ENCODE results near the gene FZD7.

DNA sequence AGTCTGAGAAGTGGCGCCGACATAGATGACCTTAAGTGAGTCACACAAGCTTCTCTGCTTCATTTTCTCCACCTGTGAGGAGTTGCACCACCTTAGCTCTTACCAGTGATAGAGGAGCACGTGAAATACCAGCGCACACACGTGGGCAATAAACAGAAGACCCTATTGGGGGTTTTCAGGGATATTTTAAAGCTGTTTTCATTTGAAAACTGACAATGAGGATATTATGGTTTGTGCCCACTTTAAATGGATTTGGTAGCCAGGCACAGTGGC lies 47.3 kb upstream of the FZD7 start:
- TF ChIP-seq POLR2A (IDR thresholded peaks at IDR 0.05): no peak
- TF ChIP-seq, protein P1, sequence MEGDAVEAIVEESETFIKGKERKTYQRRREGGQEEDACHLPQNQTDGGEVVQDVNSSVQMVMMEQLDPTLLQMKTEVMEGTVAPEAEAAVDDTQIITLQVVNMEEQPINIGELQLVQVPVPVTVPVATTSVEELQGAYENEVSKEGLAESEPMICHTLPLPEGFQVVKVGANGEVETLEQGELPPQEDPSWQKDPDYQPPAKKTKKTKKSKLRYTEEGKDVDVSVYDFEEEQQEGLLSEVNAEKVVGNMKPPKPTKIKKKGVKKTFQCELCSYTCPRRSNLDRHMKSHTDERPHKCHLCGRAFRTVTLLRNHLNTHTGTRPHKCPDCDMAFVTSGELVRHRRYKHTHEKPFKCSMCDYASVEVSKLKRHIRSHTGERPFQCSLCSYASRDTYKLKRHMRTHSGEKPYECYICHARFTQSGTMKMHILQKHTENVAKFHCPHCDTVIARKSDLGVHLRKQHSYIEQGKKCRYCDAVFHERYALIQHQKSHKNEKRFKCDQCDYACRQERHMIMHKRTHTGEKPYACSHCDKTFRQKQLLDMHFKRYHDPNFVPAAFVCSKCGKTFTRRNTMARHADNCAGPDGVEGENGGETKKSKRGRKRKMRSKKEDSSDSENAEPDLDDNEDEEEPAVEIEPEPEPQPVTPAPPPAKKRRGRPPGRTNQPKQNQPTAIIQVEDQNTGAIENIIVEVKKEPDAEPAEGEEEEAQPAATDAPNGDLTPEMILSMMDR (IDR thresholded peaks at IDR 0.05): no peak

Data from thyroid gland (tissue), 4 donors.